ENCODE results near the gene RUNDC3A. TPM values are rescaled to one million over a fixed set of nuclear protein-coding genes. Genes with fewer than 3 reads are reported as not detected.
"Not testable (repeated sequence)": the region's sequence is repeated elsewhere in the genome, so short reads cannot be mapped to it uniquely, and the experiment has no call there.

RUNDC3A gene
- total RNA-seq, 2 experiments from 2014 or later: 0.08 to 0.16 TPM

- peaks cover 20% of the 10 kb centered on the region for H3K36me3 Mint-ChIP-seq
- H3K9me3 Mint-ChIP-seq: no peaks in the 10 kb centered on the region
- H3K27me3 Mint-ChIP-seq: peaks cover 7% of the 10 kb centered on the region
- H3K4me1 Mint-ChIP-seq: peaks cover 18% of the 10 kb centered on the region
- no peak overlapping the region for H3K27ac Mint-ChIP-seq
- peak overlapping the region; percentile 52 for H3K4me3 Mint-ChIP-seq
- DNase-seq: no peak
These were observed 14.0 kb downstream of the RUNDC3A start for GRCh38 chr17:44322236-44322895.

- Mint-ChIP-seq H3K27ac (peak overlapping the region; percentile 82), H3K36me3 (peaks cover 18% of the 10 kb centered on the region), H3K4me3 (peak overlapping the region; percentile 88), H3K9me3 (no peaks in the 10 kb centered on the region), H3K27me3 (no peaks in the 10 kb centered on the region), H3K4me1 (peaks cover 23% of the 10 kb centered on the region)
- DNase-seq: no peak
These were observed 15.1 kb downstream of the RUNDC3A start for GRCh38 chr17:44323359-44324091.

GRCh38 chr17:44324092-44324570 lies 15.7 kb downstream of the RUNDC3A start:
- Mint-ChIP-seq H3K4me1 (peaks cover 23% of the 10 kb centered on the region), H3K36me3 (peaks cover 18% of the 10 kb centered on the region), H3K27me3 (no peaks in the 10 kb centered on the region), H3K4me3 (peak overlapping the region; percentile 88), H3K9me3 (no peaks in the 10 kb centered on the region), H3K27ac (peak overlapping the region; percentile 82)
- DNase-seq: no peak

GRCh38 chr17:44324571-44325275 lies 16.3 kb downstream of the RUNDC3A start, which contains the start of gene SLC25A39:
SLC25A39 (minus strand) TSS chr17:44324823; CDS start chr17:44323562, 1,261 bp downstream.
- peak within 1 kb of the TSS; percentile 88 for H3K4me3 Mint-ChIP-seq
- no peaks in the 10 kb centered on the region for H3K9me3 Mint-ChIP-seq
- H3K36me3 Mint-ChIP-seq: peaks cover 13% of the 10 kb centered on the region
- peak; percentile 98 for DNase-seq
- no peaks in the 10 kb centered on the region for H3K27me3 Mint-ChIP-seq
- H3K27ac Mint-ChIP-seq: peak within 1 kb of the TSS; percentile 95
- H3K4me1 Mint-ChIP-seq: peaks cover 23% of the 10 kb centered on the region

- Mint-ChIP-seq H3K4me3 (peak overlapping the region; percentile 79), H3K36me3 (peaks cover 13% of the 10 kb centered on the region), H3K4me1 (peaks cover 28% of the 10 kb centered on the region), H3K27ac (peak overlapping the region; percentile 91), H3K9me3 (no peaks in the 10 kb centered on the region), H3K27me3 (no peaks in the 10 kb centered on the region)
- peak; percentile 93 for DNase-seq
These were observed 18.6 kb downstream of the RUNDC3A start for GRCh38 chr17:44326861-44327444.

GRCh38 chr17:44327715-44328449 lies 19.5 kb downstream of the RUNDC3A start:
- H3K4me1 Mint-ChIP-seq: peaks cover 25% of the 10 kb centered on the region
- peak overlapping the region; percentile 12 for H3K27ac Mint-ChIP-seq
- H3K4me3 Mint-ChIP-seq: peak overlapping the region; percentile 18
- H3K27me3 Mint-ChIP-seq: no peaks in the 10 kb centered on the region
- DNase-seq: no peak
- H3K9me3 Mint-ChIP-seq: no peaks in the 10 kb centered on the region
- H3K36me3 Mint-ChIP-seq: peaks cover 13% of the 10 kb centered on the region

- H3K27ac Mint-ChIP-seq, H3K36me3 Mint-ChIP-seq, H3K9me3 Mint-ChIP-seq, H3K27me3 Mint-ChIP-seq, DNase-seq, H3K4me3 Mint-ChIP-seq: not testable (repeated sequence)
- H3K4me1 Mint-ChIP-seq: peaks cover 18% of the 10 kb centered on the region
These were observed 21.1 kb downstream of the RUNDC3A start for GRCh38 chr17:44329516-44329915.

GRCh38 chr17:44330263-44330662 lies 21.9 kb downstream of the RUNDC3A start:
- H3K36me3 Mint-ChIP-seq, H3K27me3 Mint-ChIP-seq, DNase-seq, H3K27ac Mint-ChIP-seq, H3K4me3 Mint-ChIP-seq, H3K9me3 Mint-ChIP-seq: not testable (repeated sequence)
- H3K4me1 Mint-ChIP-seq: peaks cover 18% of the 10 kb centered on the region

- Mint-ChIP-seq H3K36me3 (no peaks in the 10 kb centered on the region), H3K27me3 (no peaks in the 10 kb centered on the region), H3K27ac (no peak overlapping the region), H3K9me3 (no peaks in the 10 kb centered on the region), H3K4me3 (no peak overlapping the region), H3K4me1 (peaks cover 14% of the 10 kb centered on the region)
- peak; percentile 69 for DNase-seq
These were observed 22.9 kb downstream of the RUNDC3A start for GRCh38 chr17:44331249-44331760.

GRCh38 chr17:44333371-44333770 lies 25.0 kb downstream of the RUNDC3A start:
- no peaks in the 10 kb centered on the region for H3K27me3 Mint-ChIP-seq
- peaks cover 5% of the 10 kb centered on the region for H3K4me1 Mint-ChIP-seq
- H3K9me3 Mint-ChIP-seq: no peaks in the 10 kb centered on the region
- H3K27ac Mint-ChIP-seq: no peak overlapping the region
- no peaks in the 10 kb centered on the region for H3K36me3 Mint-ChIP-seq
- DNase-seq: no peak
- H3K4me3 Mint-ChIP-seq: no peak overlapping the region

GRCh38 chr17:44334315-44334714 lies 25.9 kb downstream of the RUNDC3A start:
- no peak for DNase-seq

GRCh38 chr17:44334727-44335126 lies 26.3 kb downstream of the RUNDC3A start:
- no peaks in the 10 kb centered on the region for H3K9me3 Mint-ChIP-seq
- no peaks in the 10 kb centered on the region for H3K27me3 Mint-ChIP-seq
- no peaks in the 10 kb centered on the region for H3K36me3 Mint-ChIP-seq
- no peak overlapping the region for H3K4me3 Mint-ChIP-seq
- H3K4me1 Mint-ChIP-seq: peaks cover 5% of the 10 kb centered on the region
- H3K27ac Mint-ChIP-seq: no peak overlapping the region
- no peak for DNase-seq

More at GRCh38 chr17:44334315-44334714, 25.9 kb downstream of the RUNDC3A start:
- no peaks in the 10 kb centered on the region for H3K27me3 Mint-ChIP-seq
- H3K9me3 Mint-ChIP-seq: no peaks in the 10 kb centered on the region
- no peaks in the 10 kb centered on the region for H3K36me3 Mint-ChIP-seq
- H3K4me3 Mint-ChIP-seq: no peak overlapping the region
- no peak overlapping the region for H3K27ac Mint-ChIP-seq
- H3K4me1 Mint-ChIP-seq: peaks cover 5% of the 10 kb centered on the region

GRCh38 chr17:44335564-44335963 lies 27.2 kb downstream of the RUNDC3A start:
- no peak for DNase-seq
- Mint-ChIP-seq H3K36me3 (no peaks in the 10 kb centered on the region), H3K9me3 (no peaks in the 10 kb centered on the region), H3K4me3 (no peak overlapping the region), H3K4me1 (peaks cover 5% of the 10 kb centered on the region), H3K27me3 (no peaks in the 10 kb centered on the region), H3K27ac (no peak overlapping the region)

- H3K36me3 Mint-ChIP-seq: no peaks in the 10 kb centered on the region
- DNase-seq: no peak
- H3K4me3 Mint-ChIP-seq: no peak overlapping the region
- H3K27ac Mint-ChIP-seq: no peak overlapping the region
- no peaks in the 10 kb centered on the region for H3K9me3 Mint-ChIP-seq
- H3K4me1 Mint-ChIP-seq: peaks cover 5% of the 10 kb centered on the region
- no peaks in the 10 kb centered on the region for H3K27me3 Mint-ChIP-seq
These were observed 27.6 kb downstream of the RUNDC3A start for GRCh38 chr17:44335968-44336367.
